HEK293 (cell line): Measurements from ENCODE around the gene ISG20L2.

Experiments used
- CTCF ChIP-seq: fragments of 450-650 bp; formaldehyde crosslinking; IDR thresholded peaks from 2 replicates; pipeline ENCODE4 v1.5.1; 2016; ENCODE audit warnings: missing biosample characterization, missing genetic modification characterization
- ELK4 ChIP-seq: IDR thresholded peaks from 2 replicates; pipeline ENCODE4 v1.6.1; 2011; ENCODE audit warnings: mild to moderate bottlenecking, low read depth, low read length, borderline replicate concordance
- GLIS1 ChIP-seq: fragments of 450-650 bp; formaldehyde crosslinking; IDR thresholded peaks from 2 replicates; pipeline ENCODE4 v1.5.1; 2016; ENCODE audit warnings: missing biosample characterization, missing genetic modification characterization
- GLIS2 ChIP-seq: fragments of 450-650 bp; formaldehyde crosslinking; IDR thresholded peaks from 2 replicates; pipeline ENCODE4 v1.5.1; 2016; ENCODE audit warnings: missing biosample characterization, missing genetic modification characterization
- HOXA7 ChIP-seq: sonication (generic); formaldehyde crosslinking; IDR thresholded peaks from 2 replicates; pipeline ENCODE4 v1.8.1; 2022; ENCODE audit warnings: missing genetic modification reagents, borderline replicate concordance
- IKZF3 ChIP-seq: fragments of 450-650 bp; IDR thresholded peaks from 2 replicates; pipeline ENCODE4 v1.5.0; 2018; ENCODE audit warnings: missing biosample characterization, mild to moderate bottlenecking, missing genetic modification characterization, moderate library complexity
- INSM2 ChIP-seq: fragments of 450-650 bp; formaldehyde crosslinking; IDR thresholded peaks from 2 replicates; pipeline ENCODE4 v1.5.1; 2016; ENCODE audit warnings: missing biosample characterization, missing genetic modification characterization
- KLF1 ChIP-seq: fragments of 450-650 bp; formaldehyde crosslinking; IDR thresholded peaks from 2 replicates; pipeline ENCODE4 v1.5.1; 2016; ENCODE audit warnings: missing biosample characterization, missing genetic modification characterization
- KLF16 ChIP-seq: fragments of 450-650 bp; formaldehyde crosslinking; IDR thresholded peaks from 2 replicates; pipeline ENCODE4 v1.5.1; 2017; ENCODE audit warnings: missing biosample characterization, missing genetic modification characterization
- KLF7 ChIP-seq: fragments of 450-650 bp; formaldehyde crosslinking; IDR thresholded peaks from 2 replicates; pipeline ENCODE4 v1.5.1; 2016; ENCODE audit warnings: missing biosample characterization, missing genetic modification characterization, borderline replicate concordance
- SALL2 ChIP-seq: fragments of 450-650 bp; formaldehyde crosslinking; IDR thresholded peaks from 2 replicates; pipeline ENCODE4 v1.5.0; 2017; ENCODE audit warnings: missing biosample characterization, mild to moderate bottlenecking, missing genetic modification characterization, borderline replicate concordance
- YY1 ChIP-seq: fragments of 450-650 bp; formaldehyde crosslinking; IDR thresholded peaks from 2 replicates; pipeline ENCODE4 v1.5.1; 2018; ENCODE audit warnings: missing biosample characterization, missing genetic modification characterization
- ZBTB48 ChIP-seq: fragments of 450-650 bp; formaldehyde crosslinking; IDR thresholded peaks from 2 replicates; pipeline ENCODE4 v1.5.1; 2016; ENCODE audit warnings: missing biosample characterization, missing genetic modification characterization
- ZNF114 ChIP-seq: fragments of 450-650 bp; formaldehyde crosslinking; IDR thresholded peaks from 2 replicates; pipeline ENCODE4 v1.5.0; 2017; ENCODE audit warnings: missing biosample characterization, missing genetic modification characterization
- ZNF16 ChIP-seq: fragments of 450-650 bp; formaldehyde crosslinking; IDR thresholded peaks from 2 replicates; pipeline ENCODE4 v1.5.1; 2016; ENCODE audit warnings: low read depth, missing biosample characterization, missing genetic modification characterization
- ZNF19 ChIP-seq: fragments of 450-650 bp; formaldehyde crosslinking; IDR thresholded peaks from 2 replicates; pipeline ENCODE4; 2016; ENCODE audit warnings: missing biosample characterization, missing genetic modification characterization, low read depth
- ZNF211 ChIP-seq: fragments of 450-650 bp; formaldehyde crosslinking; IDR thresholded peaks from 2 replicates; pipeline ENCODE4 v1.5.1; 2016; ENCODE audit warnings: low read depth, missing biosample characterization, missing genetic modification characterization
- ZNF341 ChIP-seq: fragments of 450-650 bp; formaldehyde crosslinking; IDR thresholded peaks from 2 replicates; pipeline ENCODE4; 2016; ENCODE audit warnings: low read depth, missing biosample characterization, missing genetic modification characterization
- ZNF37A ChIP-seq: fragments of 450-650 bp; IDR thresholded peaks from 2 replicates; pipeline ENCODE4 v1.5.1; 2018; ENCODE audit warnings: missing biosample characterization, missing genetic modification characterization
- ZNF416 ChIP-seq: fragments of 450-650 bp; formaldehyde crosslinking; IDR thresholded peaks from 2 replicates; pipeline ENCODE4 v1.5.1; 2016; ENCODE audit warnings: missing biosample characterization, missing genetic modification characterization
- ZNF423 ChIP-seq: fragments of 450-650 bp; formaldehyde crosslinking; IDR thresholded peaks from 2 replicates; pipeline ENCODE4 v1.5.1; 2016; ENCODE audit warnings: missing biosample characterization, missing genetic modification characterization
- ZNF433 ChIP-seq: fragments of 450-650 bp; formaldehyde crosslinking; IDR thresholded peaks from 2 replicates; pipeline ENCODE4 v1.5.1; 2016; ENCODE audit warnings: missing biosample characterization, missing genetic modification characterization, low read depth
- ZNF624 ChIP-seq: fragments of 450-650 bp; formaldehyde crosslinking; IDR thresholded peaks from 2 replicates; pipeline ENCODE4 v1.5.1; 2017; ENCODE audit warnings: missing biosample characterization, missing genetic modification characterization
- ZNF645 ChIP-seq: fragments of 450-650 bp; formaldehyde crosslinking; IDR thresholded peaks from 2 replicates; pipeline ENCODE4; 2016; ENCODE audit warnings: missing biosample characterization, missing genetic modification characterization
- ZNF660 ChIP-seq: fragments of 450-650 bp; IDR thresholded peaks from 2 replicates; pipeline ENCODE4 v1.5.1; 2018; ENCODE audit warnings: missing biosample characterization, mild to moderate bottlenecking, missing genetic modification characterization
- ZNF664 ChIP-seq: fragments of 450-650 bp; formaldehyde crosslinking; IDR thresholded peaks from 2 replicates; pipeline ENCODE4 v1.5.1; 2016; ENCODE audit warnings: missing biosample characterization, missing genetic modification characterization
- ZSCAN23 ChIP-seq: fragments of 450-650 bp; formaldehyde crosslinking; IDR thresholded peaks from 2 replicates; pipeline ENCODE4 v1.5.1; 2016; ENCODE audit warnings: missing biosample characterization, missing genetic modification characterization
- TF ChIP-seq, protein P1 (sequence below): fragments of 450-650 bp; formaldehyde crosslinking; IDR thresholded peaks from 2 replicates; pipeline ENCODE4 v1.5.1; 2016; ENCODE audit warnings: missing biosample characterization, missing genetic modification characterization
- TF ChIP-seq, protein P2 (sequence below): fragments of 450-650 bp; formaldehyde crosslinking; IDR thresholded peaks from 2 replicates; pipeline ENCODE4 v1.5.1; 2016; ENCODE audit warnings: missing biosample characterization, missing genetic modification characterization
- TF ChIP-seq, protein P3 (sequence below): fragments of 450-650 bp; formaldehyde crosslinking; IDR thresholded peaks from 2 replicates; pipeline ENCODE4 v1.5.1; 2017; ENCODE audit warnings: missing biosample characterization, missing genetic modification characterization

Gene ISG20L2

GRCh38 chr1:156677616-156678596, 50.7 kb downstream of the ISG20L2 start (continued):
- TF ChIP-seq ZNF37A (tag by site-specific recombination) (no peak), ZNF664 (no peak), GLIS2 (tag by site-specific recombination) (peak; percentile 57; the same call in 1 of the 2 replicates), ZNF660 (tag by site-specific recombination) (peak; percentile 17; the same call in 1 of the 2 replicates), ZNF341 (tag by site-specific recombination) (no peak), CTCF (tag by site-specific recombination) (peak; percentile 86; the same call in 1 of the 2 replicates), ELK4 (no peak), INSM2 (tag by site-specific recombination) (no peak), ZNF624 (no peak), ZNF114 (tag by site-specific recombination) (no peak), ZNF211 (tag by site-specific recombination) (no peak), ZNF433 (no peak), GLIS1 (peak; percentile 60; the same call in 1 of the 2 replicates), ZNF423 (0 out of 2 replicates have a peak, but pooled peaks have one; percentile 24), YY1 (tag by site-specific recombination) (0 out of 2 replicates have a peak, but pooled peaks have one; percentile 29), KLF7 (0 out of 2 replicates have a peak, but pooled peaks have one; percentile 4), ZNF19 (tag by site-specific recombination) (no peak), ZNF416 (tag by site-specific recombination) (no peak), HOXA7 (CRISPR knock-in tag) (no peak), ZNF16 (no peak), IKZF3 (tag by site-specific recombination) (peak; percentile 84), SALL2 (tag by site-specific recombination) (no peak), KLF1 (tag by site-specific recombination) (no peak), ZBTB48 (peak; percentile 56; the same call in 1 of the 2 replicates), KLF16 (tag by site-specific recombination) (no peak), ZNF645 (tag by site-specific recombination) (no peak), ZSCAN23 (tag by site-specific recombination) (no peak)
- TF ChIP-seq, protein P1, sequence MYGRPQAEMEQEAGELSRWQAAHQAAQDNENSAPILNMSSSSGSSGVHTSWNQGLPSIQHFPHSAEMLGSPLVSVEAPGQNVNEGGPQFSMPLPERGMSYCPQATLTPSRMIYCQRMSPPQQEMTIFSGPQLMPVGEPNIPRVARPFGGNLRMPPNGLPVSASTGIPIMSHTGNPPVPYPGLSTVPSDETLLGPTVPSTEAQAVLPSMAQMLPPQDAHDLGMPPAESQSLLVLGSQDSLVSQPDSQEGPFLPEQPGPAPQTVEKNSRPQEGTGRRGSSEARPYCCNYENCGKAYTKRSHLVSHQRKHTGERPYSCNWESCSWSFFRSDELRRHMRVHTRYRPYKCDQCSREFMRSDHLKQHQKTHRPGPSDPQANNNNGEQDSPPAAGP (tag by site-specific recombination), result no peak
- TF ChIP-seq, protein P2, sequence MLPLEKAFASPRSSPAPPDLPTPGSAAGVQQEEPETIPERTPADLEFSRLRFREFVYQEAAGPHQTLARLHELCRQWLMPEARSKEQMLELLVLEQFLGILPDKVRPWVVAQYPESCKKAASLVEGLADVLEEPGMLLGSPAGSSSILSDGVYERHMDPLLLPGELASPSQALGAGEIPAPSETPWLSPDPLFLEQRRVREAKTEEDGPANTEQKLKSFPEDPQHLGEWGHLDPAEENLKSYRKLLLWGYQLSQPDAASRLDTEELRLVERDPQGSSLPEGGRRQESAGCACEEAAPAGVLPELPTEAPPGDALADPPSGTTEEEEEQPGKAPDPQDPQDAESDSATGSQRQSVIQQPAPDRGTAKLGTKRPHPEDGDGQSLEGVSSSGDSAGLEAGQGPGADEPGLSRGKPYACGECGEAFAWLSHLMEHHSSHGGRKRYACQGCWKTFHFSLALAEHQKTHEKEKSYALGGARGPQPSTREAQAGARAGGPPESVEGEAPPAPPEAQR (tag by site-specific recombination), result no peak
- TF ChIP-seq, protein P3, sequence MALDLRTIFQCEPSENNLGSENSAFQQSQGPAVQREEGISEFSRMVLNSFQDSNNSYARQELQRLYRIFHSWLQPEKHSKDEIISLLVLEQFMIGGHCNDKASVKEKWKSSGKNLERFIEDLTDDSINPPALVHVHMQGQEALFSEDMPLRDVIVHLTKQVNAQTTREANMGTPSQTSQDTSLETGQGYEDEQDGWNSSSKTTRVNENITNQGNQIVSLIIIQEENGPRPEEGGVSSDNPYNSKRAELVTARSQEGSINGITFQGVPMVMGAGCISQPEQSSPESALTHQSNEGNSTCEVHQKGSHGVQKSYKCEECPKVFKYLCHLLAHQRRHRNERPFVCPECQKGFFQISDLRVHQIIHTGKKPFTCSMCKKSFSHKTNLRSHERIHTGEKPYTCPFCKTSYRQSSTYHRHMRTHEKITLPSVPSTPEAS (tag by site-specific recombination), result peak; percentile 90
